H4 (cell line): ENCODE measurements around the gene FAM117A. TPM values are rescaled to one million over a fixed set of nuclear protein-coding genes. Genes with fewer than 3 reads are reported as not detected.
"Not testable (repeated sequence)": the region's sequence is repeated elsewhere in the genome, so short reads cannot be mapped to it uniquely, and the experiment has no call there.

Experiments used
- DNase-seq: peaks from one replicate; pipeline ENCODE4 v3.0.0-alpha.2; 2015; ENCODE audit warnings: low spot score
- total RNA-seq: library from RNA; depleted of rRNA; stranded (reverse); fragments of >200 nt; shearing (Covaris generic); gene quantifications from 2 replicates; pipeline ENCODE4 v1.2.3, GENCODE V29; 2014; rRNA removed

FAM117A gene
- total RNA-seq, 1 experiment from 2014 or later = 8.1 TPM

DNA sequence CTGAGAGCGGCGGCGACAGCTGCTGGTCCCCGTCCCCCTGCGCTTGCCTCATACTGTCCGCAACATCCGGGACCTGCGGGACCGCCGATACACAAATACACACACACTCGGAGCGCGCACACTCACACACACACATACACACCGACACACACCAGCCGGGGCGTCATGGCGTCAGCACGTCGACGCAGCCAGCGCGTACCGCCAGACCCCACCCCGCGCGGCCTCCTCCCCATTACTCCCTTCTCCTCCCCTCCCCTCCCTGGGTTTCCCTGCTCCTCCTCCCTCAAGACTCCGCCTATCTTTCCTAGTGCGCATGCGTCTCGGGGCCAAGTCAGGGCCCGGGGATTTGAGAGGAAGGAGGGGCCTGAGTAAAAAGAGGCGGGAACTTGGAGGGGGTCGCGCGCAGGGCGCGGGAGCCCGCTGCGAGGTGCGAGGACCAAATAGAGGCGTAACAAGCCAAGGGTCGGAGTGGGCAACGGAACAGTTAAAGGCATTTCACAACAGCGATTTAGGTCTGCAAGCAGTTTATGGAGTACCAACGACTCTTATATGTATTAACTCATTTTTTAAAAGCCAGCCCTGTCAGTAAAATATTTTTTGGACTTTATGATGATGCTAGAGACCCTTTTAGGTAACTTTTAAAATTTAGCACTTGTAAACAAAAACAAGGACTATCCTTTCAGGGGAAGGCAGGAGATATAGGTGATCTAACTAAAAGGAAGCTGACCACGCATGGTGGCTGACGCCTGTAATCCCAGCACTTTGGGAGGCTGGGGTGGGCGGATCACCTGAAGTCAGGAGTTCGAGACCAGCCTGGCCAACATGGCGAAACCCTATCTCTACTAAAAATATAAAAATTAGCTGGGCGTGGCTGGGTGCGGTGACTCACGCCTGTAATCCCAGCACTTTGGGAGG, 85.7 kb downstream of the FAM117A start, which contains the start of gene SPOP:
TSS of gene SPOP (minus strand) at position 165 of the 915 bp plus-strand sequence. CDS start 55,287 bp downstream, outside the sequence.
- DNase-seq = peak; percentile 100

GRCh38 chr17:49677134-49677932, 86.6 kb downstream of the FAM117A start:
- peak; percentile 95 for DNase-seq

- DNase-seq = no peak
Measured at GRCh38 chr17:49676276-49676868, 87.6 kb downstream of the FAM117A start.

DNA sequence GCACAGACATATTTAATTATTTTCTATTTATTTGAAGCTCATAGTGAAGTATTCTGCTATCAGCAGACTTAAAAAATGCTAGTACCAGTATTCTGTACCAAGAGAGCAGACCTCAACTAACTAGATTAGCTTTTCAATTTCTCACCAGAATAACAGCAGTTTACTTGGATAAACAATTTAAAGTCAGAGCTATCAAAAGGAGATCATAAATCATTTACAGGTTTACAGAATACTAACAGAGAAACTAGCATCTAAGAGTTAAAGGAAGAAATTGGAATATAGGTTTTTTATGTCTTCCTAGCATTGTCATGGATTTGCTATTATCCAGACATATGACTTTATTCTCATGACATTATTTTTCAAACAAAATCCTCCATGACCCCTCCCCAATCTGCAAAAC, 89.4 kb downstream of the FAM117A start:
- DNase-seq = no peak

DNA sequence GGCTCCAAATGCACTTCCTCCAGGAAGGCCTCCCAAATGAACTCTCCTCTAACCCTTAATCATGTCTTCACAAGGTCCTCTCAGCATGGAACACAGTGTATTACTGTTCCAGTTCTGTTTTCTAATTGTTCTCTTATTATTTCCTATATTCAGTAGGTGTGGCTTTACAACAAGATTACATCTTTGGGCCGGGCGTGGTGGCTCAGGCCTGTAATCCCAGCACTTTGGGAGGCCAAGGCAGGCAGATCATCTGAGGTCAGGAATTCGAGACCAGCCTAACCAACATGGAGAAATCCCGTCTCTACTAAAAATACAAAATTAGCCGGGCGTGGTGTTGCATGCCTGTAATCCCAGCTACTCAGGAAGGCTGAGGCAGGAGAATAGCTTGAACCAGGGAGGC, 90.3 kb downstream of the FAM117A start:
- not testable (repeated sequence) for DNase-seq

GRCh38 chr17:49670641-49671040, 93.3 kb downstream of the FAM117A start:
- no peak for DNase-seq

DNA sequence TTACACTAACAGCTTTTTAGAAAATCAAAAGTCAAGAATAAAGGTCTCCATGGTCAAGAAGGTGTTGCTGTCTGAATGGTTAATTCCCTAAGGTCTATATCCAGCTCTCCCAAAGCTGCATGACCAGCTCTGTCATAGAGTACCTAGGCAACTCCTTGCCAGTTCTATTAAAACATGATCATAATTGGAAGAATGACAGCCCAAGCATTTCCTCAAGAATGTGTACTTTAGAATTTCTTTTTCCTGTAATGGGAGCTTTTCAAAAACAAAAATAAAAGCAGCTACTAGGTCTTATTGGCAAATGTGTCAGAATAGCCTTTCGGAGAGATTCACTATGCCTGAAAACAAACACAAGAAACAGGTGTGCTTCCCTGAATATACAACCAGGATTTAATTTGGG, 93.9 kb downstream of the FAM117A start:
- no peak for DNase-seq

DNA sequence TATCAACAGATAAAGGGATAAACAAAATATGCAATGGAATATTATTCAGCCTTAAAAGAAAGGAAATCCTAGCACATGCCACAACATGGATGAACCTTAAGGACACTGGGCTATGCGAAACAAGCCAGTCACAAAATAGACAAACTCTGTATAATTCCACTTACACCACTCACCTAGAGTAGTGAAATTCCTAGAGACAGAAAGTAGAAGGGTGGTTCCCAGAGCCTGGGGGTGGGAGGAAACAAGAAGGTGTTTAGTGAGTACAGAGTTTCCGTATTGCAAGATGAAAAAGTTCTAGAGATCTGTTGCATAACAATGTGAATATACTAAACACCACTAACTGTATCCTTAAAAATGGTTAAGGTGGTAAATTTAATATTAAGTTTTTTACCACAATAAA, 96.1 kb downstream of the FAM117A start:
- DNase-seq = no peak

- no peak for DNase-seq
Measured at GRCh38 chr17:49664706-49665211, 99.2 kb downstream of the FAM117A start.

Other genes starting within 250 kb of the FAM117A start
- 0.15 and 0.23 TPM in 2 replicates for gene NXPH3, start 188.3 kb downstream of the FAM117A start, total RNA-seq
- 30.7 and 43.9 TPM in 2 replicates for gene SPOP, start 86.0 kb downstream of the FAM117A start, total RNA-seq
- 142 and 160 TPM in 2 replicates for gene SLC35B1, start 56.2 kb downstream of the FAM117A start, total RNA-seq
- 34.0 and 42.3 TPM in 2 replicates for gene KAT7, start 24.6 kb upstream of the FAM117A start, total RNA-seq
- gene TAC4, start 83.9 kb upstream of the FAM117A start, total RNA-seq = not detected in 2 replicates
- 0.49 and 1.6 TPM in 2 replicates for gene DLX4, start 205.1 kb upstream of the FAM117A start, total RNA-seq
- 0.17 TPM in 1 of 2 replicates, not detected in the other for gene DLX3, start 231.1 kb upstream of the FAM117A start, total RNA-seq